Esophagus squamous epithelium (tissue), 4 donors: ENCODE measurements around the gene ARRDC5.

Experiments
- CTCF ChIP-seq, 6 experiments: fragments of 450-650 bp in 4 of 6; fragments of 200-600 bp in 2 of 6; sonication (generic) in 2 of 6; IDR thresholded peaks; one replicate each; pipeline ENCODE4 v1.5.1; 2016 to 2019; ENCODE audit warnings: antibody characterized with exemption in 6 of 6, mild to moderate bottlenecking in 4 of 6, moderate library complexity in 4 of 6
- POLR2A ChIP-seq, 4 donors: fragments of 450-650 bp; IDR thresholded peaks; one replicate each; pipeline ENCODE4 v1.6.1; 2017; ENCODE audit warnings: antibody characterized with exemption in 4 of 4, mild to moderate bottlenecking in 4 of 4, moderate library complexity in 3 of 4

GRCh38 chr19:4871711-4872110 is 31.0 kb downstream of the ARRDC5 start:
- TF ChIP-seq CTCF (IDR thresholded peaks at IDR 0.05) (no peak), POLR2A (IDR thresholded peaks at IDR 0.05) (no peak)
